ENCODE data around the gene OR10H1.
"Not testable (repeated sequence)": the region's sequence is repeated elsewhere in the genome, so short reads cannot be mapped to it uniquely, and the experiment has no call there.

The OR10H1 gene

DNA sequence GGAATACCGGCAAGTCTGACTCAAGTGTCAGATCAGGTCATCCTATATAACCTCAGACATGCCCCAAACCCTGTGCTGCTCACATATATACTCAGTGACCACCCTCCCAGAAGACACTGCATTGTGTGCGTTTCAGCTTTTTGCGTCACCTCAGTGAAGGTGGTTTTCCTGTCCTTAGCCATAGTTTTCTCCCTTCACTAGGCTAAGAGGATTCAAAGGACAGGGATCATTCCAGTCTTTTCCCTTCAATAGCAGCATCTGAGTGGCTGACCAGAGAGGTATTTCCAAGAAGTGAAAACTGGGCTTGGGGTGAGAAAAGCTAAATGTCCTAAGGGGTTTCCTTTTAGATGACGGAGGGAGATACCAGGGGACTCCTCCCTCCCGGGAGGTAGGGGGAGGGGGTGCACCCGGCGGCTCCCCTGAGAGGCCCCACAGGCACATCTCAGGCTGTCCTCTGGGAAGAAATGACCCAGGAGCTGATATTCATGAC, 12.7 kb upstream of the OR10H1 start:
- no peak for DNase-seq

- no peak for DNase-seq
Measured at GRCh38 chr19:15825753-15826152, 10.3 kb upstream of the OR10H1 start.

- DNase-seq: peak; percentile 39
Measured at GRCh38 chr19:15820646-15821045, 5.2 kb upstream of the OR10H1 start.

- no peak for DNase-seq
Measured at GRCh38 chr19:15813916-15814315, 1.5 kb downstream of the OR10H1 start.

GRCh38 chr19:15812060-15812722, 3.3 kb downstream of the OR10H1 start:
- DNase-seq: peak; percentile 55

- DNase-seq: no peak
Measured at GRCh38 chr19:15811476-15811875, 4.0 kb downstream of the OR10H1 start.

GRCh38 chr19:15810335-15810734, 5.1 kb downstream of the OR10H1 start:
- no peak for DNase-seq

DNA sequence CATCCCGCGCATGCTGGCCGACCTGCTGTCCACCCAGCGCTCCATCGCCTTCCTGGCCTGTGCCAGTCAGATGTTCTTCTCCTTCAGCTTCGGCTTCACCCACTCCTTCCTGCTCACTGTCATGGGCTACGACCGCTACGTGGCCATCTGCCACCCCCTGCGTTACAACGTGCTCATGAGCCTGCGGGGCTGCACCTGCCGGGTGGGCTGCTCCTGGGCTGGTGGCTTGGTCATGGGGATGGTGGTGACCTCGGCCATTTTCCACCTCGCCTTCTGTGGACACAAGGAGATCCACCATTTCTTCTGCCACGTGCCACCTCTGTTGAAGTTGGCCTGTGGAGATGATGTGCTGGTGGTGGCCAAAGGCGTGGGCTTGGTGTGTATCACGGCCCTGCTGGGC, 21.2 kb downstream of the OR10H1 start:
- DNase-seq: not testable (repeated sequence)

- no peak for DNase-seq
Measured at GRCh38 chr19:15790096-15790495, 25.4 kb downstream of the OR10H1 start.

DNA sequence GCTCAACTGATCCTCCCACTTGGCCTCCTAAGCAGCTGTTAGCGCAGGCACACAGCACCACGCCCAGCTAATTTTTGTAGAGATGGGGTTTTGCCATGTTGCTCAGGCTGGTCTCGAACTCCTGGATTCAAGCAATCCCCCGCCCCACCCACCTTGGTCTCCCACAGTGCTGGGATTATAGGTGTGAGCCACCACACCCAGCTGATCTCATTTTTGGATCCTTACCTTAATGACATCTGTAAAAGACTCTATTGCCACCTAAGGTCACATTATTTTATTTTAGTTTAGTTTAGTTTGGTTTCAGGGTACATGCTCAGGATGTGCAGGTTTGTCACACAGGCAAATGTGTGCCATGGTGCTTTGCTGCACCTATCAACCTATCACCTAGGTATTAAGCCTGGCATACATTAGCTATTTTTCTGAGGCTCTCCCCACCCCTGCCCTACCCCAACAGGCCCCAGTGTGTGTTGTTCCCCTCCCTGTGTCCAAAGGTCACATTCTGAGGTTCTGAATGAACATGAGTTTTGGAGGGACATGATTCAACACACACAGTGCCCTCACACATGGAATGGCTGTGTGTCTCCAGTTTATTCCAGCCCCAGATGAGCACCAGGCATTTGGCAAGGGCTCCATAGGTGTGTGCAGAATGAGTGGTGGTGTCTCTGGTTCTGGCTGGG, 26.7 kb downstream of the OR10H1 start:
- no peak for DNase-seq

- DNase-seq: no peak
Measured at GRCh38 chr19:15787611-15788155, 27.8 kb downstream of the OR10H1 start, which contains the start of gene OR10H5. Gene OR10H5, plus strand, starts transcription at chr19:15787661. Its CDS starts 6,388 bp downstream, at chr19:15794049.

- not testable (repeated sequence) for DNase-seq
Measured at GRCh38 chr19:15782896-15783295, 32.6 kb downstream of the OR10H1 start.

GRCh38 chr19:15782211-15782610, 33.3 kb downstream of the OR10H1 start:
- DNase-seq: no peak

- DNase-seq: no peak
Measured at GRCh38 chr19:15781661-15782060, 33.8 kb downstream of the OR10H1 start.

- DNase-seq: no peak
Measured at GRCh38 chr19:15780610-15781418, 34.6 kb downstream of the OR10H1 start.

DNA sequence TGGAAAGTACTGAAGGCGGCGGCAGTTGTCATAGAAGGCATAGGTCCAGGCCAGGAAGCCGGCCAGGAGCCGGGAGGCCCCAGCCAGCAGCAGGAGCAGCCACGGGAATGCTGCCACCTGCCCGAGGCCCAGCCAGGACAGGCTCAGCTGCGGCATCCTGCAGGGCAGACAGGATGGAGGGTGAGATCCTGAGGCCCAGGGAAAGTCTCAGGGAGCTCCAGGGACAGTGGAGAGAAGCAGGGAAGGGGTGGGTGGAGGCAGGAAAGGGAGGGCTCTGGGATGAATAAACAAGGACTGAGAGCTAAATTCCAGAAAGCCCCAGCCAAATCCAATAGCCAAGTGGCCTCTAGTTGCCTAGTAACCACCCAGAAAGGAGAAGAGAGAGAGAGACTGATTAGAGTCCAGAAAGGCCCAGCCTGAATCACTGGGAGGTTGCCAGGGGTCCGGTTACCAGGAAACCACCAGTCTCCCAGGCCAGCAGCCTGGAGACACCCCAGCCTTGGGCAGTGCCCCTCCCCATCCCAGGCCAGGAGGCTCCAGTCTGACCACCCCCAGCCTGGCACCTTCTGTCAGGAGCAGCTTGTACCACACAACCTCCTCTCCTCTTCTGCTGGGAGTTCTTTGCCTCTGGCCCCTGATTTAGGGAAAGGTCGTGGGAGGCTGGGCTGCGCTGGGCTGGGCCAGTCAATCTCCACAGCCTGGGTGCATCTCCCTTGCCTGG, 35.5 kb downstream of the OR10H1 start:
- no peak for DNase-seq

DNA sequence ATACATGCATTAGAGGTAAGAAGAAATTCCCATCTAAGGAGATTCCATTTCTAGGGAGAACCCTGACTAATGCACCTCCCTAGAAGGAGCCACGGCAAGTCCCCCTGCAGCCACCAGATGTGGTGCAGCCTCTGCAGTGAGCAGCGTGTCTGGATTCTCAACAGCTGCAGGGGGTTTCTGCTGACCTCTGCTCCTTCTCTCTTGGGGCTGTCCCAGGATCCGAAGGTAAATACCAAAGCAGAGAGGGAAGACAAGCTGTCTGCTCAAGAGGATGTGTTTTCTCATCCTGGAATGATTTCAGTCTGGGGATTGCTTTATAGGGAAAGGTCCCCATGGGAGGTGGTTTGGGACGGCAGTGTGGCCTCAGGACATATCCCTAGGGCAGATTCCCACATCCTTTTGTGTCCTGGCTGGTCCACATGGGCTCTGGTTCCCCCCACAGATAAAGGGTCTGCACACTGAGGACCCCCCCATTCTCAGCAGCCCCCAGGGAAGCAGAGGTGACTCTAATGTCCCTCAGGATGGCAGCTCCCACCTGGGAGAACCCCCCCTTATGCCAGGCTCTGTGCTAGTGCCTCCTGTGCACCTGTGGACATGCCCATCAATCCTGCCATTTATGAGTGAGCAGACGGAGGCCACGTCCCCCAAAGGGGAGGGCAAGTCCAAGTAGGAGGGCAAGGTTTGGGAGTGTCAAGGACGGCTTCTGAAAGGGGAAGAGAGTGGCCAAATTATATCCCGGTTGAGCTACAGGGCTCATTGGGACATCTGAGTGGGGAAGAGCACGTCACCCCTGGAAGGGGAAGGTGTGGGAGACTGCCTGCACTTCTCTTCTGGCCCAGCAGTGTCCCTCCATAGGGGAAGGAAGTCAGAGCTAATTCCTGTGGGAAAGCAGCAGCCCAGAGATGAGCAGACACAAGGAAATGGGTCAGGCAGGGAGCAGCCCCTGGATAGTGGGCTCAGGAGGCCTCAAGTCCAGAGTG, 38.2 kb downstream of the OR10H1 start:
- no peak for DNase-seq

- DNase-seq: no peak
Measured at GRCh38 chr19:15776264-15776663, 39.2 kb downstream of the OR10H1 start.

DNA sequence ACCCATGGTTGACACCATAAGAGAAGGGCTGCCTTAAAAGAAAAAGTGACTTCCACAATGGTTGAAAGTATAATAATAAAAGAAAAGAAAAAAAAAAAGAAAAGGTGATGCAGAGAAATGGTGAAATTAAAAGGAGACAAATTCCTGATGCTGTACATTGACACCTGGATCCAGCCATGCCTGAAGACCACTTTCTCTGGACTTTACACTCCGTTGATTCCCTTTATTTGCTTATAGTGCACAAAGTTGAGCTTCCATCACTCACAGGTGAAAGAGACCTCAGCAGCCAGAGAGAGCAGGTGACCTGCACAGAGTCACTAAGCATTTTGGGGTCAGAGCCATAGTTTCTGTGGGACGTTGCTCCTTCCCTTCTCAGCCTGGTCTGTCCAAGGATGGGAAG, 40.2 kb downstream of the OR10H1 start:
- no peak for DNase-seq

- DNase-seq: not testable (repeated sequence)
Measured at GRCh38 chr19:15774159-15774558, 41.3 kb downstream of the OR10H1 start.

GRCh38 chr19:15769586-15769985, 45.9 kb downstream of the OR10H1 start:
- DNase-seq: no peak

All from CD4-positive, alpha-beta T cell treated with Interleukin-10 for 1 hour (primary cell).